GM19238 (cell line): ENCODE measurements around the gene FADD.
"Not testable (repeated sequence)": the region's sequence is repeated elsewhere in the genome, so short reads cannot be mapped to it uniquely, and the experiment has no call there.

Experiments
- DNase-seq: peaks from one replicate; pipeline ENCODE4 v3.0.0; 2011; ENCODE audit warnings: low spot score; ENCODE audit not compliant: insufficient read length

The FADD gene

DNA sequence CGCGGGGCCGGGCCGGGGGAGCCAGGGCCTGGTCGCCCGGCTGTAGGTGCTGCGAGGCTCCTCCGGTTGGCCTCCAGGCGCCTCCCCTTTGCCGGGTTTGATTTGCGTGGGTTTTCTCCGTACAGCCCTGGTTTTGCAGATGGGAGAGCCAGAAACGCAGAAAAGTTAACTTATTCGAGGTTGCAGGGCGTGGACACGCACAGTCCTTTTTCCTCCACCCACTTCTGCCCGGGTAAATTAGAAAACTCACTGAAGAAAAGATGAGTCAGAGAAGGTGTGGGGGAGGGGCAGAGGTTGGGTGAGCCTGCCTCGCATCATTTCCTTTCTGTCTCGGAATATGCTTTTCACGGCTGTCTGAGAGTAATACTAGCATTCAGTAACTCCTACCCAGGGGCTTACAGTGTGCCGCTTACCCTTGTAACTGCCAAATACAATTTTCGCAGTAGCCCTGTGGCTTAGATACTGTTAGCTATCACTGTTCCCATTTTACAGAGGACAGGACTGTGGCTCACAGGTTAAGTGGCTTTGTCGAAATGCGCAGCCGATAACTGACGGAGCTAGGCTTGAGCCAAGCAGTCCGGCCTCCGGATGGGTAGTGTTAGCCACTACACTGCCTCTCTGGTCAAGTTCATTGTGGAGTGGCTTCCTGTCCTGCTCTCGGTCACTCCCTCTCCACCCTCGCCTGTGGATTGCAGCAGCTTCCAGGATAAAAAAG, 812 bp downstream of the FADD start:
- no peak for DNase-seq

DNA sequence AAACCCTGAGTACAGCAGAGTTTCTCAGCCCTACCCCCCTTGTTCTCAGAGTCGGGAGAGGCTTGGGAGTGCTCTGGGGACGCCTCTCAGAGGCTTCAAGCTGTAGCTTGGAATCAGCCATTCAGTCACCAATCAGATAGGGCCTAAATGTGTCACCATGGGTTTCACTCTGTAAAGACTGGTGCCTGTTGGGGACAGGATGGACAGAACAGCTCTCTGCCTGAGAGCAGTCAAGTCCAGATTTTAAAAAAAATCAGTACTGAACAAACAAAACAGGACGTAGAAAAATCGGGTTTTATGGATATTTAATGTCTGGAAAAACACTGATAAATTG, 1.3 kb downstream of the FADD start:
- DNase-seq = no peak

- no peak for DNase-seq
Observed at GRCh38 chr11:70205049-70205725, 2.1 kb downstream of the FADD start.

DNA sequence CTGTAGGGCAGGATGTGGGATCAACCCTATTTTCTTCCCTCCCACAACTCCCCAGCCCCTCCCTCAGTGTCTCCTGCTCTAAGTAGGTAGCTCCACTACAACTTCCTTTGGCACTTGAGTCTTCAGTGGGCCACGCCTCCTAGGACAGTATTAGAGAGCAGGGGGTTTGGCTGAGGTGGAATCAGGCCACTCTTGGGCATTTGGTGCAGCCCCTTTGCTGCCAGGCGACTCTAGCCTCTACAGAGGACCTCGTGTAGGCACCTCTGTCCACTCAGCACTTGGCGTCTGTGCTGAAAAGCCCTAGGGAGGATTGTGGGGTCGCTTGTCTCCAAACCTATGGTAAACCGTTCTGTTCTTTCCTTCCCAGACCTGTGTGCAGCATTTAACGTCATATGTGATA, 2.7 kb downstream of the FADD start:
- DNase-seq = no peak

DNA sequence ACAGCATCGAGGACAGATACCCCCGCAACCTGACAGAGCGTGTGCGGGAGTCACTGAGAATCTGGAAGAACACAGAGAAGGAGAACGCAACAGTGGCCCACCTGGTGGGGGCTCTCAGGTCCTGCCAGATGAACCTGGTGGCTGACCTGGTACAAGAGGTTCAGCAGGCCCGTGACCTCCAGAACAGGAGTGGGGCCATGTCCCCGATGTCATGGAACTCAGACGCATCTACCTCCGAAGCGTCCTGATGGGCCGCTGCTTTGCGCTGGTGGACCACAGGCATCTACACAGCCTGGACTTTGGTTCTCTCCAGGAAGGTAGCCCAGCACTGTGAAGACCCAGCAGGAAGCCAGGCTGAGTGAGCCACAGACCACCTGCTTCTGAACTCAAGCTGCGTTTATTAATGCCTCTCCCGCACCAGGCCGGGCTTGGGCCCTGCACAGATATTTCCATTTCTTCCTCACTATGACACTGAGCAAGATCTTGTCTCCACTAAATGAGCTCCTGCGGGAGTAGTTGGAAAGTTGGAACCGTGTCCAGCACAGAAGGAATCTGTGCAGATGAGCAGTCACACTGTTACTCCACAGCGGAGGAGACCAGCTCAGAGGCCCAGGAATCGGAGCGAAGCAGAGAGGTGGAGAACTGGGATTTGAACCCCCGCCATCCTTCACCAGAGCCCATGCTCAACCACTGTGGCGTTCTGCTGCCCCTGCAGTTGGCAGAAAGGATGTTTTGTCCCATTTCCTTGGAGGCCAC, 3.3 kb downstream of the FADD start:
- DNase-seq = no peak

DNA sequence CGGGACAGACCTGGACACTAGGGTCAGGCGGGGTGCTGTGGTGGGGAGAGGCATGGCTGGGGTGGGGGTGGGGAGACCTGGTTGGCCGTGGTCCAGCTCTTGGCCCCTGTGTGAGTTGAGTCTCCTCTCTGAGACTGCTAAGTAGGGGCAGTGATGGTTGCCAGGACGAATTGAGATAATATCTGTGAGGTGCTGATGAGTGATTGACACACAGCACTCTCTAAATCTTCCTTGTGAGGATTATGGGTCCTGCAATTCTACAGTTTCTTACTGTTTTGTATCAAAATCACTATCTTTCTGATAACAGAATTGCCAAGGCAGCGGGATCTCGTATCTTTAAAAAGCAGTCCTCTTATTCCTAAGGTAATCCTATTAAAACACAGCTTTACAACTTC, 3.9 kb downstream of the FADD start:
- no peak for DNase-seq

GRCh38 chr11:70207531-70208131, 4.5 kb downstream of the FADD start:
- no peak for DNase-seq

DNA sequence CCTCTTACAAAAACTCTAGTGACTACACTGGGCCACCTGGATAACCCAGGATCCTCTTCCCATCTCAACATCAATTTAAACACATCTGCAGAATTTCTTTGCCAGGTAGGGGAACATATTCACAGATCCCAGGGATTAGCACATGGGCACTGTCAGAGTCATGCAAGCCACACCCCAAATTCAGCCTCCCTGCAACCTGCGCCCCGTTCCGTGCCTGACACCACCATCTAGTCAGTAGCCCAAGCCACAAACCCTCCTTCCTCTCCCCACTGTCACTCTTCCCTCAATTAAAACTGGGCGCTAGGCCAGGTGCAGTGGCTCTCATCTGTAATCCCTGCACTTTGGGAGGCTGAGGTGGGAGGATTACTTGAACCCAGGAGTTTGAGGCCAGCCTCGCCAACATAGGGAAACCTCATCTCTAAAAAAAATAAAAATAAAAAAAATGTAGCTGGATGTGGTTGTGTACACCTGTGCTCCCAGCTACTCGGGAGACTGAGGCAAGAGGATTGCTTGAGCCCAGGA, 6.4 kb downstream of the FADD start:
- no peak for DNase-seq

- DNase-seq = no peak
Observed at GRCh38 chr11:70210051-70210501, 7.0 kb downstream of the FADD start.

DNA sequence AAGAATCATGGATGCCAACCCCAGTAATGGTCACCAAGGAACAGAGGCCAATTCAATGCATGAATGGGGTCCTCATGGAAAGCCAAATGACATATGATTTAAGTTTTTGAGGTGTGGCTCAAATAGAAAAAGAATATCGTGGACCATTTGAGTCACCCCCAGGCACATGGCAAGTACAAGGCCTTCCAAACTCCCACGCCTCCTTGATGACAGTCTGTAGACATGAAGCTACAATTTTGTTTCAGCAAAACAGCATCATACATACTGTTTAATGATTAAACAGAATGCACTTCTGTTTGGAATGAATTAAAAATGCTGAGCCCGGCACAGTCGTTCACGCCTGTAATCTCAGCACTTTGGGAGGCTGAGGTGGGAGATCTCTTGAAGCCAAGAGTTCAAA, 7.4 kb downstream of the FADD start:
- DNase-seq = no peak

GRCh38 chr11:70212227-70212811, 9.2 kb downstream of the FADD start:
- no peak for DNase-seq

GRCh38 chr11:70217388-70217787, 14.3 kb downstream of the FADD start:
- DNase-seq = not testable (repeated sequence)

GRCh38 chr11:70218076-70218475, 15.0 kb downstream of the FADD start:
- not testable (repeated sequence) for DNase-seq

DNA sequence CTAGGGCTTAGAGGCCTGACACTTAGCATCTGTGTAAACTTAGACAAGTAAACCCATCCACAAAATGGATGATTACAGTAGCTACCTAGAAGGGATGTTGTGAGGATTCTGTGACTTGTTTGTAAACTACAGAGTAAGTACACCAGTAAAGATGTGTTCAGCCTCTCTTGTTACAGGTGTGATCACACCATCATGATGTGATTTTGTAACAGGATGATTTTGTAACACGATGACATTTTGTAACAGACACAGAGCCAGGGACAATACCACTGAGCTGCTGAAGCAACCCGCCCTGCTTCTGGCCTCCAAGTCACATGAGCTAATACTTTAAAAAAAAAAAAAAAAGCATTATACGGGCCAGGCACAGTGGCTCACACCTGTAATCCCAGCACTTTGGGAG, 17.0 kb downstream of the FADD start:
- DNase-seq = no peak

GRCh38 chr11:70220920-70221319, 17.8 kb downstream of the FADD start:
- no peak for DNase-seq

DNA sequence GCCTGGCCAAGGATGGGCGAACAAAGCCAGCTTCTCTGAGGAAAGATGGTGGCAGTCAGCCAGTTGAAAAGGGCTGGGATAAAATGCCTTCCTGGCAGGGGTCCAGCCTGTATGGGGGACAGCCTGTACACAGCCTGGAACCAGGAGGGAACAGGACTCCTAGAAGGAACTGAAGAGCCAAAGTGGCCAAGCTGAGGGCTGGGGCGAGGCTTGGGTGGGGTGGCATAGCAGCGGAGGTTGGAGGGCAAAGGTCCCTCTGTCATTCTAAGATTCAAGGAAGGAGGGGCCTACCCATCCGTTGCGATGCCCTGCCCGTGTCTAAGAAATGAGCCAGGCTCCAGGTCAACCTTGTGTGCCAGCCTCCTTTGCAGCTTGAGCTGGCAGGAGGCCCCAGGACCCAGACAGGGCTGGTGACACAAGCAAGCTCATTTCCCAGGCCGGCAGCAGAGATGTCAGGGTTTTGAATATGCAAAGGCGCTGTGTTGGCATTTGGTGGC, 22.6 kb downstream of the FADD start:
- DNase-seq = no peak

DNA sequence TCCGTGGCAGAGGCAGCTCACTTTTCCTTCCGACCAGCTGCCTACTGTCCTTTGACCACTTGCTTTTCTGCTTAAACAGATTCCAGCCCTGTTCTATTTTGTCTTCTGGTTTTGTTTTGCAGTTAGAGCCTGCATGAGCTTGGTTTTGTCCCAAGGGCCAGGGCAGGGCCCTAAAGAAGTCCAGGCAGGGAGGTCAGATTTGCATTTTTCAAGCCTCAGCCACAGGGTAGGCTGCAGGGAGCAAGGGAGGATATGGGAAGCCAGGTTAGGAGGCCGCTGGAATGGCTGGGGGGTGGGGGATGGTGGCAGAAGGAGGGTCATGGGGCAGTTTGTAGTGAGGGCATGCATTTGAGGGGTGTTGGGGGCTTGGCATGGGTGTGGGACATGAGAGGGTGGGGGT, 23.1 kb downstream of the FADD start:
- DNase-seq = no peak

DNA sequence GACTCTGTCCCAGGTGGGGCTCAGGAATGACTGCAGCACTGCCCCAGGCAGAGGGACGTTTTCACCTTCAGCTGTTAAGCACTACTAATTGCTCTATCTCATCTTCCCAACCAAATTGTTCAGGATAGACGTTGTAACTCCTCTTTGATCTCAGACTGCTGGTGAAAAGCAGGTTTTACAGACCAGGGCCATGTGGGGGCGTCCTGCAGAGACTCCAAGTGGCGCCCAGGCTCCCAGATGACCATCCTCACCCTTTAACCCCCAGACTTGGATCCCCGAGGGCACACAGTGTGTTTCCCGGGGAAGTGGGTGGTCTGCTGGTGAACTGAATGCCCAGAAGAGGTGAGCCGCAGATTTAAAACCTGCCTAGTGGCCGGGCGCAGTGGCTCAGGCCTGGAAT, 23.9 kb downstream of the FADD start:
- DNase-seq = no peak

DNA sequence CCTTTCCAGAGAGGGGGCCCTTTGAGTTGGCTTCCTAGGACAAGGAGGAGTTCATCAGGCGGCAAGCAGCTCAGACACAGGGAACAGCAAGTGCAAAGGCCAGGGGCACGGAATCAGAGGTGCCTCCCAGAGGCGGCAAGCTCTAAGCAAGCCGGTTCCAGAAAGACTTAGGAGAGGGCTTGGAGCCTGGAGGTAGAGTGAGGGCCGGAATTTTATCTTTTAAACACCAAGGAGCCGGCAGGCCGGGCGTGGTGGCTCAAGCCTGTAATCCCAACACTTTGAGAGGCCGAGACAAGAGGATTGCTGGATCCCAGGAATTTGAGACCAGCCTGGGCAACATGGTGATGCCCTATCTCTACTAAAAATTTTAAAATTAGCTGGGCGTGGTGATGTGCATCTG, 26.6 kb downstream of the FADD start:
- DNase-seq = no peak

DNA sequence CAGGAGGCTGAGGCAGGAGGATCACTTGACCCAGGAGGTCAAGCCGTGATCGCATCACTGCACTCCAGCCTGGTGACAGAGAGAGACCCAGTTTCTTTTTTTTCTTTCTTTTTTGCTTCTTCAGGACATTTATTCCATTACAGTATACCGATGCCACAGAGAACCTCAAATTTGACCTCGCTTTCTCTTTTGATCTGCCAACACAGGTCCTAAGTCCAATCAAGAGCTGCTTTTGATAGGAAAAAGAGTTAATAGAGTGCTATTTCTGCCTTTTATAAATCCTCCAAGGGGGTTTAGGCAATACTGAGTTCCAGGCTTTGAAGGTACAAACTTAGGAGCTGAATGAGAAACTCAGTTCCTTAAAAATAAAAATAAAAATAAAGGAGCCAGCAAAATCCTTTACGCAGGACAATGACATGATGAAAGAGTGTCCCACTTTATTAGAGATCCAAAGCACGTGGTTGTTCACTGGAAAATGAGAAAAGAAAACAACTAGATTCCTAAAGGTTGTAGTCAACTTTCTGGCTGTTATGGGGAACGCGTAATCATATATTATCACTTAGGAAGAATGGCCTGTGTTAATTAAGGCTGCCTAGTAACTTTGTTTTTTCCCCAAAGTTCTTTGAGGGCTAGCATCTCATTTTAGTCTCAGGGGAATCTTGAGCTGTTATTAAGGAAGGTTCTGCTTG, 27.2 kb downstream of the FADD start:
- no peak for DNase-seq
